ENCODE data around the gene PLXNA1.
A peak's percentile ranks its signal among the peaks of the same experiment; 100 is the strongest.

PLXNA1 gene

DNA sequence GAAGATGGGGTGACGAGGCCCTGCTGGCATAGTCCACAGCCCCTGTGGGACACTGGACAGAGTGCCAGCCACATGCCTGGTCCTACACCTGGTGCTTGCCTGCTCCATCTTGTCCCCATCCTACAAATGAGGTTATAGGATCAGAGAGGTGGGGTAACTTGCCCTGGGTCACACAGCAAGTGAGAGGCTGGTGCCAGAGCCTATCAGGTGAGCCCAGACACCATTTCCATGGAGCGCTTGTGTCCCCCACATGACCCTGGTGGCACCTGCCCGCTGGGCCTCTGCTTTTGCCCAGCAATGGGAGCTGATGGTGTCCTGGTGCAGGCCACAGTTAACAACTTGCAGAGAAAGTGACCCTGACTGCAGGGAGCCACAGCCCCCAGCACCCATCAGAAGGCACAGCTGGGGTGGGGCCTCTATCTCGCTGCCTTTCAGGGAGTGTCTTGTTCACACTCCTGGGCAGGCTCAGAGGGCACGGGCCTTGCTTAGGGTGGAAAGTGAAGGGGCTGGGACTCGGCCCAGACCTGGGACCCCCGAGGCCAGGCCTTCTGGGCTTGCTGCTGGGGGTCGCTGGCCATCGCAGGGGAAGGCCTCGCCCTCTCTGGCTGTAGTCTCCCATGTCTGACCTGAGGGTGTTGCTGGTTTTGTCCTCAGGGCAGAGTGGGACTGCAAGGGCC is 7.2 kb downstream of the PLXNA1 start:
- H3K4me1 ChIP-seq (ENCODE audit: control insufficient read depth, insufficient read depth, low read length), result peaks cover 1% of the 10 kb centered on the region; the same call in 1 of the 2 replicates
- H3K36me3 ChIP-seq (ENCODE audit: control insufficient read depth, insufficient read depth, low read length), result peaks cover 47% of the 10 kb centered on the region
- no peak overlapping the region for H3K4me3 ChIP-seq (ENCODE audit: low read depth, low read length)
- H3K9ac ChIP-seq (ENCODE audit: low read length), result no peak overlapping the region
- no peak overlapping the region for H3K27ac ChIP-seq (ENCODE audit: low read depth, low read length)
- no peaks in the 10 kb centered on the region for H3K27me3 ChIP-seq (ENCODE audit: control insufficient read depth, insufficient read depth, low read length)
- no peaks in the 10 kb centered on the region for H3K9me3 ChIP-seq (ENCODE audit: control insufficient read depth, insufficient read depth, low read depth, low read length)

GRCh38 chr3:126990890-126991289 is 8.0 kb downstream of the PLXNA1 start:
- no peak overlapping the region for H3K4me3 ChIP-seq (ENCODE audit: low read depth, low read length)
- H3K27ac ChIP-seq (ENCODE audit: low read depth, low read length), result no peak overlapping the region
- H3K9ac ChIP-seq (ENCODE audit: low read length), result no peak overlapping the region
- H3K4me1 ChIP-seq (ENCODE audit: control insufficient read depth, insufficient read depth, low read length), result no peaks in the 10 kb centered on the region; the same call in 1 of the 2 replicates
- no peaks in the 10 kb centered on the region for H3K9me3 ChIP-seq (ENCODE audit: control insufficient read depth, insufficient read depth, low read depth, low read length)
- H3K36me3 ChIP-seq (ENCODE audit: control insufficient read depth, insufficient read depth, low read length), result peaks cover 51% of the 10 kb centered on the region
- H3K27me3 ChIP-seq (ENCODE audit: control insufficient read depth, insufficient read depth, low read length), result no peaks in the 10 kb centered on the region

DNA sequence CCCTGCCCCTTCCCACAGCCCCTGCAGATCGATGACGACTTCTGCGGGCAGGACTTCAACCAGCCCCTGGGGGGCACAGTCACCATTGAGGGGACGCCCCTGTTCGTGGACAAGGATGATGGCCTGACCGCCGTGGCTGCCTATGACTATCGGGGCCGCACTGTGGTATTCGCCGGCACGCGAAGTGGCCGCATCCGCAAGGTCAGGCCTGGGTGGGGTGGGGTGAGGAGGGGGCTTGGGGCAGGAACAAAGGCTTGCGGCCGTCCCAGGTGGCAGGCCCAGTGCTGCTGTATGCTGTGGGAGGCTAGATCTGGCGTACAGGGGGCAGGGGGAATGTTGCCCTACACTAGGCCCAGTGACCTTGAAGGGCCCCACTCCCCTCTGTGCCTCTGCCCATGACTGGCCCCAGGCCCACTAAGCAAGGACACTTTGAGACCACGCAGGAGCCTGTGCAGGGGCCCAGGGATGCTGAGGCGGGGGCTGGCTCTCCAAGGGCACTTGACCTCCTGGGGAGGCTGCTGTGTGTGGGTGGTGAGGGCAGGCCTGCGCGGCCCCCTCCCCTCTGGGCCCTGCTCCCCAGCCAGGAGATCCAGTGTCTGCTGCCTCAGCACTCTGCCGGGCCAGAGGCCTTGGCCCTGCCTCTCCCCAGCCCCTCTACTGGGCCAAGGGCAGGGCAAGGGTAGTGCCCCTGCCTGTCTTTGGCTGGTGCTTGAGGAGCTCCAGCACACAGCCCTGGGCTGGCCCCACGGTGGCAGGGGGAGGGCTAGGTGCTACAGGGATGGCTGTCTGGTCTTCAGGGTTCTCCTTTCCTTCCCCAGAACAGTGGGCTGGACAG is 8.7 kb downstream of the PLXNA1 start:
- Histone ChIP-seq H3K9ac (ENCODE audit: low read length) (no peak overlapping the region), H3K36me3 (ENCODE audit: control insufficient read depth, insufficient read depth, low read length) (peaks cover 54% of the 10 kb centered on the region)

DNA sequence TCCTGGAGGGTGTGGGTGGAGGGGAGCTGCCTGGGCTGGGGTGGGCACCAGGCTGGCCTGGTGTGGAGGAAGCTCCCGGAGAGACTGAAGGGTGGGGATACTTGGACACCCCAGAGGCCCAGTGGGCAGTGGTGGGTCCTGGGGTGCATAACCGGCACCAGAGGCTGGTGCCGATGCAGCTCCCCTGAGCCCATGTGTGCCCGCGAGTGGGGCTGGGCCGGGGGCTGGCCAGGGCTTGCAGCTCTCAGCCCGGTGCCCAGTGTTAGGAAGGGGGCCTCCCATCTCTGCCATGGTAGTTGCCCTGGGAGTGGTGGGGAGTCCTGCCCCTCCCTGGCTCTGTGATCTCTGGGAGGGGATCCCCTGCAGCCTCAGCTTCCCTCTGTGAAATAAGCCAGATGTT is 9.3 kb downstream of the PLXNA1 start:
- no peak overlapping the region for H3K9ac ChIP-seq (ENCODE audit: low read length)
- H3K4me1 ChIP-seq (ENCODE audit: control insufficient read depth, insufficient read depth, low read length), result no peaks in the 10 kb centered on the region
- no peaks in the 10 kb centered on the region for H3K9me3 ChIP-seq (ENCODE audit: control insufficient read depth, insufficient read depth, low read depth, low read length)
- 0 out of 2 replicates have a peak overlapping the region, but pooled peaks have one; percentile 38 for H3K27ac ChIP-seq (ENCODE audit: low read depth, low read length)
- H3K27me3 ChIP-seq (ENCODE audit: control insufficient read depth, insufficient read depth, low read length), result no peaks in the 10 kb centered on the region
- peaks cover 56% of the 10 kb centered on the region for H3K36me3 ChIP-seq (ENCODE audit: control insufficient read depth, insufficient read depth, low read length)
- no peak overlapping the region for H3K4me3 ChIP-seq (ENCODE audit: low read depth, low read length)

More for the DNA sequence above, 8.7 kb downstream of the PLXNA1 start:
- H3K27ac ChIP-seq (ENCODE audit: low read depth, low read length), result 0 out of 2 replicates have a peak overlapping the region, but pooled peaks have one; percentile 38
- H3K27me3 ChIP-seq (ENCODE audit: control insufficient read depth, insufficient read depth, low read length), result no peaks in the 10 kb centered on the region
- H3K4me3 ChIP-seq (ENCODE audit: low read depth, low read length), result no peak overlapping the region
- H3K9me3 ChIP-seq (ENCODE audit: control insufficient read depth, insufficient read depth, low read depth, low read length), result no peaks in the 10 kb centered on the region
- no peaks in the 10 kb centered on the region for H3K4me1 ChIP-seq (ENCODE audit: control insufficient read depth, insufficient read depth, low read length)

GRCh38 chr3:126992776-126993175 is 9.9 kb downstream of the PLXNA1 start:
- no peaks in the 10 kb centered on the region for H3K4me1 ChIP-seq (ENCODE audit: control insufficient read depth, insufficient read depth, low read length)
- no peaks in the 10 kb centered on the region for H3K9me3 ChIP-seq (ENCODE audit: control insufficient read depth, insufficient read depth, low read depth, low read length)
- H3K9ac ChIP-seq (ENCODE audit: low read length), result no peak overlapping the region
- no peak overlapping the region for H3K27ac ChIP-seq (ENCODE audit: low read depth, low read length)
- H3K4me3 ChIP-seq (ENCODE audit: low read depth, low read length), result no peak overlapping the region
- peaks cover 56% of the 10 kb centered on the region for H3K36me3 ChIP-seq (ENCODE audit: control insufficient read depth, insufficient read depth, low read length)
- no peaks in the 10 kb centered on the region for H3K27me3 ChIP-seq (ENCODE audit: control insufficient read depth, insufficient read depth, low read length)

DNA sequence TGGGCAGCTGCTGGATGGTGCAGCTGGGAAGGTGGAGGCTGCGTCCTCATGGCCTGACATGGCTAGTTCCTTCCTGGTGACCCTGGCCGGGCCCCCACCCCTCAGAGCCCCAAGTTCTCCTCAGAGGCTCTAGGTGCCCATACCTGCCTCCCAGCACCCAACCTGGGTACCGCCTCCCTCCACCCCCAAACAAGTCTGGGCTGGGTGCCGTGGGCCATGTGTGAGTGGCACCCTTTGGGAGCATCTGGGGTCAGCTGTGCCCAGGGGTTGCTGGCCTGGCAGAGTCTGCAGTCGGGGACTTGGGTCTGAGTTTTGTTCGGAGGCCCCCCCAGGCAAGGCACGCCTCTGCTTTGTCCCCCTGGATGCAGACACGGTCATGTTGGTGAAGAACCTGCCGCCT is 10.5 kb downstream of the PLXNA1 start:
- H3K4me1 ChIP-seq (ENCODE audit: control insufficient read depth, insufficient read depth, low read length), result peaks cover 1% of the 10 kb centered on the region; the same call in 1 of the 2 replicates
- H3K27ac ChIP-seq (ENCODE audit: low read depth, low read length), result no peak overlapping the region
- no peaks in the 10 kb centered on the region for H3K9me3 ChIP-seq (ENCODE audit: control insufficient read depth, insufficient read depth, low read depth, low read length)
- H3K27me3 ChIP-seq (ENCODE audit: control insufficient read depth, insufficient read depth, low read length), result no peaks in the 10 kb centered on the region
- H3K9ac ChIP-seq (ENCODE audit: low read length), result no peak overlapping the region
- peaks cover 55% of the 10 kb centered on the region for H3K36me3 ChIP-seq (ENCODE audit: control insufficient read depth, insufficient read depth, low read length)
- no peak overlapping the region for H3K4me3 ChIP-seq (ENCODE audit: low read depth, low read length)

DNA sequence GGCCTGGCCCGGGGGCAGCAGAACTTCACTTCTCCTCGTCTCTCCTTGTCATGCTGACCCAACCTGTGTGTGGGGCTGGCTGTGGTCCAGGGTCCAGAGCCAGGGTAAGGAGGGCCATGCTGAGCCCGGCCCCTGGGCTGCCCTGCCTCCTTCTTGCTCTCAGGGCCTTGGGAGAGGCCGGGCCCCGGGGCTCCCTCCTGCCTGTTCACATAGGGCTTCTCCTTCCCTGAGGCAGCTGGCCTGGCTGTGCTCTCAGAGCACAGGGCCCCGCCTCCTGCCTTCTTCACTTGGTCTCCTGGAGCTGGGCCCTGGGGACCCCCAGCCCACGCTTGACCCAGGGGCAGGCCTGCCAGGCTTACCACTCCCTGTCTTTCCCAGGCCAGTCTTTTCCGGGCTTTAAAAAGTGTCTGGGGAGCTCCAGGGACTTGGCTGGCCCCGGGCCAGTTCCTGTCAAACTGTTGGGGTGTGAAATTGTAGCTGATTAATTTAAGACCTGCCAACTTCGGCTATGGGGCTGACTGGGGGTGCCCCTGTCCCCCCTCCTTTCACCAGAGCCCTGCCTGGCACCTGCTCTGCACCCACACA is 11.8 kb downstream of the PLXNA1 start:
- H3K4me3 ChIP-seq (ENCODE audit: low read depth, low read length), result no peak overlapping the region
- H3K27me3 ChIP-seq (ENCODE audit: control insufficient read depth, insufficient read depth, low read length), result no peaks in the 10 kb centered on the region
- peaks cover 8% of the 10 kb centered on the region for H3K4me1 ChIP-seq (ENCODE audit: control insufficient read depth, insufficient read depth, low read length)
- peaks cover 42% of the 10 kb centered on the region for H3K36me3 ChIP-seq (ENCODE audit: control insufficient read depth, insufficient read depth, low read length)
- H3K9me3 ChIP-seq (ENCODE audit: control insufficient read depth, insufficient read depth, low read depth, low read length), result no peaks in the 10 kb centered on the region
- H3K27ac ChIP-seq (ENCODE audit: low read depth, low read length), result no peak overlapping the region
- no peak overlapping the region for H3K9ac ChIP-seq (ENCODE audit: low read length)

GRCh38 chr3:126995254-126995780 is 12.4 kb downstream of the PLXNA1 start:
- H3K9me3 ChIP-seq (ENCODE audit: control insufficient read depth, insufficient read depth, low read depth, low read length), result no peaks in the 10 kb centered on the region
- H3K27ac ChIP-seq (ENCODE audit: low read depth, low read length), result no peak overlapping the region
- H3K9ac ChIP-seq (ENCODE audit: low read length), result no peak overlapping the region
- H3K36me3 ChIP-seq (ENCODE audit: control insufficient read depth, insufficient read depth, low read length), result peaks cover 36% of the 10 kb centered on the region
- peaks cover 8% of the 10 kb centered on the region for H3K4me1 ChIP-seq (ENCODE audit: control insufficient read depth, insufficient read depth, low read length)
- no peaks in the 10 kb centered on the region for H3K27me3 ChIP-seq (ENCODE audit: control insufficient read depth, insufficient read depth, low read length)
- H3K4me3 ChIP-seq (ENCODE audit: low read depth, low read length), result no peak overlapping the region

DNA sequence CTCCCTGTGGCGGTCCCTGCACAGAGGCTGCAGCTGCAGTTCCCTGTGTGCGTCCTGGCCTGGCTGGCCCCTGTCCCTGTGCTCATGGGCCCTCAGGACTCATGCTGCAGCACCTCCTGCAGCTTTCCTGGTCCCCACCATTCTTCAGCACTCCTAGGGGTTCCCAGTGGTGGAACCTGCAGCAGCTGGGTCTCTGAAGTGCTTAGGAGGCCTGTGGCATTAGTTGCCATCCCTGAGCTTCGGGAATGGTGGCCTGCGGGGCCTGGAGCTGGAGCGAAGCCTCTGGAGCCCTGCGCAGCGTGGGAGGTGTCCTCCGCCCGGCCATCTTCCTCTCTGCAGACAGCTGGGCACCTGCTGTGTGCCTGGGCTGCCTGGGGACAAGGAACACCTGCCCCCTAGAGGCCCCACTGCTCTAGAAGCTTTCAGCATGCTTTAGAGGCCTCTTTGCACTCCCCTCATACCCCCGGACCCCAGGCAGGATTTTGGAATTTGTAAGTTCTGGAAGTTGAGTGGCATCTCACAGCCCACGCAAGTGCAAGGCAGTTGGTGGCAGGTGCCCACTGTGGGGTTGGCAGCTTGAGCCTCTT is 13.1 kb downstream of the PLXNA1 start:
- Histone ChIP-seq H3K27ac (ENCODE audit: low read depth, low read length) (no peak overlapping the region; the same call in 1 of the 2 replicates), H3K4me3 (ENCODE audit: low read depth, low read length) (no peak overlapping the region), H3K27me3 (ENCODE audit: control insufficient read depth, insufficient read depth, low read length) (no peaks in the 10 kb centered on the region), H3K36me3 (ENCODE audit: control insufficient read depth, insufficient read depth, low read length) (peaks cover 29% of the 10 kb centered on the region), H3K9ac (ENCODE audit: low read length) (no peak overlapping the region), H3K4me1 (ENCODE audit: control insufficient read depth, insufficient read depth, low read length) (peaks cover 8% of the 10 kb centered on the region), H3K9me3 (ENCODE audit: control insufficient read depth, insufficient read depth, low read depth, low read length) (no peaks in the 10 kb centered on the region)

DNA sequence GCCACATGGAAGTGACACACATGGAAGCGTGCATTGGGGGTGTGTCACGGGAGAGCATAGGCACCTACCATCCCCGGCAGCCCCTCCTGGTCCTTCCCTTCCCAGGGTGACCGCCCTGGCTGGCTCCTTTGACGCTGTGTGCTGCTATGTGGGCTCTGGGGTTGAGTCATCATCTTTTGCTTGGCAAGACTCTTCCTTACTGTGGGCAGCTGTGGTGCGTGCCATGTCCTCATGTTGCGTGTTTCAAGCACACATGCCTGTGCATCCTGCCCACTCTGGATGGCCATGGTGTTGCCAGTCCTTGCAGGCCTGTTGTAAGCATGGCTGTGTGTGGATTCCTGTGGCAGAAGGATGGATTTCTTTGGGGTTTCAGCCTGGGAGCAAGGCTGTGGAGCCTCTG is 14.0 kb downstream of the PLXNA1 start:
- peaks cover 17% of the 10 kb centered on the region for H3K4me1 ChIP-seq (ENCODE audit: control insufficient read depth, insufficient read depth, low read length)
- no peaks in the 10 kb centered on the region for H3K27me3 ChIP-seq (ENCODE audit: control insufficient read depth, insufficient read depth, low read length)
- H3K36me3 ChIP-seq (ENCODE audit: control insufficient read depth, insufficient read depth, low read length), result peaks cover 20% of the 10 kb centered on the region
- no peak overlapping the region for H3K27ac ChIP-seq (ENCODE audit: low read depth, low read length)
- H3K9me3 ChIP-seq (ENCODE audit: control insufficient read depth, insufficient read depth, low read depth, low read length), result no peaks in the 10 kb centered on the region
- no peak overlapping the region for H3K9ac ChIP-seq (ENCODE audit: low read length)
- H3K4me3 ChIP-seq (ENCODE audit: low read depth, low read length), result no peak overlapping the region

Data from HUES6 (cell line).